HG03571 (cell line): ENCODE measurements around the gene MTG2.
A peak's percentile ranks its signal among the peaks of the same experiment; 100 is the strongest.
"Not testable (repeated sequence)": the region's sequence is repeated elsewhere in the genome, so short reads cannot be mapped to it uniquely, and the experiment has no call there.

Experiments
- ATAC-seq: cut with Tn5 transposase; IDR thresholded peaks from one replicate; pipeline ENCODE4 v1.9.1; 2021; ENCODE audit not compliant: unreplicated experiment

MTG2 gene

GRCh38 chr20:62143957-62144825, 38.6 kb upstream of the MTG2 start:
- ATAC-seq = peak; percentile 25

GRCh38 chr20:62145688-62146018, 37.2 kb upstream of the MTG2 start:
- ATAC-seq = no peak

- ATAC-seq = no peak
Observed at GRCh38 chr20:62146019-62146755, 36.6 kb upstream of the MTG2 start.

- no peak for ATAC-seq
Observed at GRCh38 chr20:62147125-62147524, 35.7 kb upstream of the MTG2 start.

- ATAC-seq = no peak
Observed at GRCh38 chr20:62147528-62147927, 35.3 kb upstream of the MTG2 start.

- not testable (repeated sequence) for ATAC-seq
Observed at GRCh38 chr20:62148383-62148782, 34.4 kb upstream of the MTG2 start.

- ATAC-seq = no peak
Observed at GRCh38 chr20:62148908-62149314, 33.9 kb upstream of the MTG2 start.

- ATAC-seq = no peak
Observed at GRCh38 chr20:62149532-62150309, 33.1 kb upstream of the MTG2 start.

- no peak for ATAC-seq
Observed at GRCh38 chr20:62150310-62150575, 32.6 kb upstream of the MTG2 start.

- ATAC-seq = no peak
Observed at GRCh38 chr20:62151225-62151624, 31.6 kb upstream of the MTG2 start.

- ATAC-seq = no peak
Observed at GRCh38 chr20:62151835-62152364, 30.9 kb upstream of the MTG2 start.

GRCh38 chr20:62155428-62156253, 27.2 kb upstream of the MTG2 start:
- no peak for ATAC-seq

- no peak for ATAC-seq
Observed at GRCh38 chr20:62156254-62156556, 26.6 kb upstream of the MTG2 start.

GRCh38 chr20:62156592-62157386, 26.0 kb upstream of the MTG2 start:
- ATAC-seq = peak; percentile 78

- no peak for ATAC-seq
Observed at GRCh38 chr20:62157387-62158087, 25.3 kb upstream of the MTG2 start.

GRCh38 chr20:62158088-62158400, 24.8 kb upstream of the MTG2 start:
- no peak for ATAC-seq

- no peak for ATAC-seq
Observed at GRCh38 chr20:62158541-62158940, 24.3 kb upstream of the MTG2 start.

GRCh38 chr20:62159052-62159451, 23.8 kb upstream of the MTG2 start:
- no peak for ATAC-seq

- no peak for ATAC-seq
Observed at GRCh38 chr20:62159839-62160238, 23.0 kb upstream of the MTG2 start.

- no peak for ATAC-seq
Observed at GRCh38 chr20:62160253-62160652, 22.6 kb upstream of the MTG2 start.
